ENCODE data around the gene HS6ST1.

DNA sequence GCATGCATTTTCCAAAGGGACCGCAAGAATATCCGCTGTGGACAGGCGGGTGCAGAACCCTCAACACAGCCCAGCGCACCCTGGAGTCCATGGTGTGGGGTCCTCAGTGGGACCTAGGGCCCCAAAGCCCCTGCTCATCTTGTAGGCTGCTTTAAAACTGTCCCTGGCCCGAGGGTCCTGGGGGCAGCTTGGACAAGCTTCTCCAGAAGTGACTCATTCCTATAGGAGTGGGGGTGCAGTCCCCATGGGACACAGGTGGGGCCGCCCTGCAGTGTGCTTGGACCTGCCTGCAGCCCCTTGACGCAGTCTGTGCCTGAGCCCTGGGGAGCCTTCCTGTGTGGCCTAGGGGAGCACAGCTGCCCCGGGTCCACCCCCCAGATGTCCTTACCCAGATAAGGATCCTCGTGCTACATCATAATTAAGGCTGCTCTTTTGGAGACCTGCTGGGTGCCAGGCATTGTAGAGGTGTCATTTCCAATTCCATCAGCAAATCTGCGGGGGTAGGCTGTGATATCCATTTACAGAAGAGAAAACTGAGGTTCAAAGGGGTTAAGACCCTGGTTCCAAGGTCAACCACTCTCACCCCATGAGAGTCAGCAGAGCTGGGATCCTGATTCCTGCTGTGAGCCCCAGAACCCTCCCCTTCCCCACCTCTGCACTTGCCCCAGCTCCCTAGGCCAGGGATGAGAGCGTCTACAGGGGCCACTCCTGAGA lies 1.7 kb upstream of the HS6ST1 start:
- TF ChIP-seq CTCF (IDR thresholded peaks at IDR 0.05; ENCODE audit: low read depth, low read length, missing input control): no peak
- TF ChIP-seq ZBTB33 (IDR thresholded peaks at IDR 0.05): no peak
- TF ChIP-seq RAD21 (IDR thresholded peaks at IDR 0.05): no peak
- no peak for TF ChIP-seq RXRA (IDR thresholded peaks at IDR 0.05)
- TF ChIP-seq SP1 (IDR thresholded peaks at IDR 0.05): no peak
- no peak for TF ChIP-seq TAF1 (conservative IDR thresholded peaks at IDR 0.05)
- TF ChIP-seq FOXA1 (IDR thresholded peaks at IDR 0.05): no peak
- TF ChIP-seq JUND (IDR thresholded peaks at IDR 0.05): no peak
- TF ChIP-seq, protein P1, sequence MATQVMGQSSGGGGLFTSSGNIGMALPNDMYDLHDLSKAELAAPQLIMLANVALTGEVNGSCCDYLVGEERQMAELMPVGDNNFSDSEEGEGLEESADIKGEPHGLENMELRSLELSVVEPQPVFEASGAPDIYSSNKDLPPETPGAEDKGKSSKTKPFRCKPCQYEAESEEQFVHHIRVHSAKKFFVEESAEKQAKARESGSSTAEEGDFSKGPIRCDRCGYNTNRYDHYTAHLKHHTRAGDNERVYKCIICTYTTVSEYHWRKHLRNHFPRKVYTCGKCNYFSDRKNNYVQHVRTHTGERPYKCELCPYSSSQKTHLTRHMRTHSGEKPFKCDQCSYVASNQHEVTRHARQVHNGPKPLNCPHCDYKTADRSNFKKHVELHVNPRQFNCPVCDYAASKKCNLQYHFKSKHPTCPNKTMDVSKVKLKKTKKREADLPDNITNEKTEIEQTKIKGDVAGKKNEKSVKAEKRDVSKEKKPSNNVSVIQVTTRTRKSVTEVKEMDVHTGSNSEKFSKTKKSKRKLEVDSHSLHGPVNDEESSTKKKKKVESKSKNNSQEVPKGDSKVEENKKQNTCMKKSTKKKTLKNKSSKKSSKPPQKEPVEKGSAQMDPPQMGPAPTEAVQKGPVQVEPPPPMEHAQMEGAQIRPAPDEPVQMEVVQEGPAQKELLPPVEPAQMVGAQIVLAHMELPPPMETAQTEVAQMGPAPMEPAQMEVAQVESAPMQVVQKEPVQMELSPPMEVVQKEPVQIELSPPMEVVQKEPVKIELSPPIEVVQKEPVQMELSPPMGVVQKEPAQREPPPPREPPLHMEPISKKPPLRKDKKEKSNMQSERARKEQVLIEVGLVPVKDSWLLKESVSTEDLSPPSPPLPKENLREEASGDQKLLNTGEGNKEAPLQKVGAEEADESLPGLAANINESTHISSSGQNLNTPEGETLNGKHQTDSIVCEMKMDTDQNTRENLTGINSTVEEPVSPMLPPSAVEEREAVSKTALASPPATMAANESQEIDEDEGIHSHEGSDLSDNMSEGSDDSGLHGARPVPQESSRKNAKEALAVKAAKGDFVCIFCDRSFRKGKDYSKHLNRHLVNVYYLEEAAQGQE (IDR thresholded peaks at IDR 0.05): no peak
- TF ChIP-seq YY1 (IDR thresholded peaks at IDR 0.05): no peak
- TF ChIP-seq ATF3 (IDR thresholded peaks at IDR 0.05): no peak
- TF ChIP-seq, protein P2, sequence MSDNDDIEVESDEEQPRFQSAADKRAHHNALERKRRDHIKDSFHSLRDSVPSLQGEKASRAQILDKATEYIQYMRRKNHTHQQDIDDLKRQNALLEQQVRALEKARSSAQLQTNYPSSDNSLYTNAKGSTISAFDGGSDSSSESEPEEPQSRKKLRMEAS (IDR thresholded peaks at IDR 0.05): no peak
- no peak for TF ChIP-seq EGR1 (IDR thresholded peaks at IDR 0.05; ENCODE audit: low read depth in 2 of 2)
